ENCODE data around the gene CAMTA1.

GRCh38 chr1:6909857-6910256 lies 124.6 kb downstream of the CAMTA1 start:
- TF ChIP-seq, protein P1, sequence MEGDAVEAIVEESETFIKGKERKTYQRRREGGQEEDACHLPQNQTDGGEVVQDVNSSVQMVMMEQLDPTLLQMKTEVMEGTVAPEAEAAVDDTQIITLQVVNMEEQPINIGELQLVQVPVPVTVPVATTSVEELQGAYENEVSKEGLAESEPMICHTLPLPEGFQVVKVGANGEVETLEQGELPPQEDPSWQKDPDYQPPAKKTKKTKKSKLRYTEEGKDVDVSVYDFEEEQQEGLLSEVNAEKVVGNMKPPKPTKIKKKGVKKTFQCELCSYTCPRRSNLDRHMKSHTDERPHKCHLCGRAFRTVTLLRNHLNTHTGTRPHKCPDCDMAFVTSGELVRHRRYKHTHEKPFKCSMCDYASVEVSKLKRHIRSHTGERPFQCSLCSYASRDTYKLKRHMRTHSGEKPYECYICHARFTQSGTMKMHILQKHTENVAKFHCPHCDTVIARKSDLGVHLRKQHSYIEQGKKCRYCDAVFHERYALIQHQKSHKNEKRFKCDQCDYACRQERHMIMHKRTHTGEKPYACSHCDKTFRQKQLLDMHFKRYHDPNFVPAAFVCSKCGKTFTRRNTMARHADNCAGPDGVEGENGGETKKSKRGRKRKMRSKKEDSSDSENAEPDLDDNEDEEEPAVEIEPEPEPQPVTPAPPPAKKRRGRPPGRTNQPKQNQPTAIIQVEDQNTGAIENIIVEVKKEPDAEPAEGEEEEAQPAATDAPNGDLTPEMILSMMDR (IDR thresholded peaks at IDR 0.05; ENCODE audit: poor library complexity), result no peak
- TF ChIP-seq EZH2 (IDR thresholded peaks at IDR 0.05; ENCODE audit: borderline replicate concordance), result no peak

Data from hepatocyte (in vitro differentiated cells).